ENCODE measurements around the gene TRAF4. TPM values are rescaled to one million over a fixed set of nuclear protein-coding genes. Genes with fewer than 3 reads are reported as not detected.

Gene TRAF4
- total RNA-seq, 1 donor from 2014 or later: 26.5 TPM

- peak overlapping the region; percentile 82 for H3K27ac ChIP-seq
- peaks cover 30% of the 10 kb centered on the region for H3K4me1 ChIP-seq
- intact Hi-C loops (cut with DNase I): no loop called here
Observed at GRCh38 chr17:28710861-28711722, 32.7 kb upstream of the TRAF4 start.

DNA sequence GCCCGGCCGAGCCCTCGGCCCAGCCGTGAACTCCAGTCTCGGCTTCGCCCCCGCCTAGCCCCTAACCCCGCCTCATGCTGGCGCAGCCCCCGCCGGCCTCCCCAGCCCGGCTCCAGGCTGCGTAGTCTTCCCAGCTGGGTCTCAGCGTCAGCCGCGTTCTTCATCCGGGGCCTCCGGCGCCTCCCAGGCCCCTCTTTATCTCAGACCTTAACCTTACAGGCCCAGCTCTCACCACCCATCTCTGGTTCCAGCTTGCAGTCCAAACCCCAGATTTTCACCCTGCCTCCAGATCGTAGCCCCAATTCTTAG is 32.1 kb upstream of the TRAF4 start, which contains the start of gene PROCA1:
Gene PROCA1 (minus strand): TSS at position 166 of the 309 bp plus-strand sequence. CDS start 228 bp downstream, outside the sequence.
- DNase-seq (ENCODE audit: extremely low spot score in 2 of 2): no peak
- H3K4me3 ChIP-seq: peak within 1 kb of the TSS; percentile 52 to 55
- TF ChIP-seq POLR2A (IDR thresholded peaks at IDR 0.05) (no peak), POLR2AphosphoS5 (IDR thresholded peaks at IDR 0.05; ENCODE audit: insufficient read depth in 1 of 2, low read depth in 1 of 2) (no peak)
- TF ChIP-seq, protein P1, sequence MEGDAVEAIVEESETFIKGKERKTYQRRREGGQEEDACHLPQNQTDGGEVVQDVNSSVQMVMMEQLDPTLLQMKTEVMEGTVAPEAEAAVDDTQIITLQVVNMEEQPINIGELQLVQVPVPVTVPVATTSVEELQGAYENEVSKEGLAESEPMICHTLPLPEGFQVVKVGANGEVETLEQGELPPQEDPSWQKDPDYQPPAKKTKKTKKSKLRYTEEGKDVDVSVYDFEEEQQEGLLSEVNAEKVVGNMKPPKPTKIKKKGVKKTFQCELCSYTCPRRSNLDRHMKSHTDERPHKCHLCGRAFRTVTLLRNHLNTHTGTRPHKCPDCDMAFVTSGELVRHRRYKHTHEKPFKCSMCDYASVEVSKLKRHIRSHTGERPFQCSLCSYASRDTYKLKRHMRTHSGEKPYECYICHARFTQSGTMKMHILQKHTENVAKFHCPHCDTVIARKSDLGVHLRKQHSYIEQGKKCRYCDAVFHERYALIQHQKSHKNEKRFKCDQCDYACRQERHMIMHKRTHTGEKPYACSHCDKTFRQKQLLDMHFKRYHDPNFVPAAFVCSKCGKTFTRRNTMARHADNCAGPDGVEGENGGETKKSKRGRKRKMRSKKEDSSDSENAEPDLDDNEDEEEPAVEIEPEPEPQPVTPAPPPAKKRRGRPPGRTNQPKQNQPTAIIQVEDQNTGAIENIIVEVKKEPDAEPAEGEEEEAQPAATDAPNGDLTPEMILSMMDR (IDR thresholded peaks at IDR 0.05): no peak
- H3K36me3 ChIP-seq: peaks cover 0 to 11% of the 10 kb centered on the region in 2 donors
- no peaks in the 10 kb centered on the region for H3K9me3 ChIP-seq
- peaks cover 36% of the 10 kb centered on the region for H3K4me1 ChIP-seq
- no peaks in the 10 kb centered on the region for H3K27me3 ChIP-seq
- intact Hi-C loops (cut with DNase I): no loop called here
- peak within 1 kb of the TSS; percentile 82 for H3K27ac ChIP-seq

More at GRCh38 chr17:28710861-28711722, 32.7 kb upstream of the TRAF4 start:
- Histone ChIP-seq H3K27me3 (no peaks in the 10 kb centered on the region), H3K36me3 (peaks cover 0 to 11% of the 10 kb centered on the region in 2 donors), H3K4me3 (peak overlapping the region; percentile 52 to 55), H3K9me3 (no peaks in the 10 kb centered on the region)
- no peak for DNase-seq (ENCODE audit: extremely low spot score in 2 of 2)
- TF ChIP-seq POLR2AphosphoS5 (IDR thresholded peaks at IDR 0.05; ENCODE audit: insufficient read depth in 1 of 2, low read depth in 1 of 2): peak in 1 of 2 donors; percentile 95
- TF ChIP-seq, protein P1 (IDR thresholded peaks at IDR 0.05): no peak
- TF ChIP-seq POLR2A (IDR thresholded peaks at IDR 0.05): peak in 1 of 2 donors; percentile 73

DNA sequence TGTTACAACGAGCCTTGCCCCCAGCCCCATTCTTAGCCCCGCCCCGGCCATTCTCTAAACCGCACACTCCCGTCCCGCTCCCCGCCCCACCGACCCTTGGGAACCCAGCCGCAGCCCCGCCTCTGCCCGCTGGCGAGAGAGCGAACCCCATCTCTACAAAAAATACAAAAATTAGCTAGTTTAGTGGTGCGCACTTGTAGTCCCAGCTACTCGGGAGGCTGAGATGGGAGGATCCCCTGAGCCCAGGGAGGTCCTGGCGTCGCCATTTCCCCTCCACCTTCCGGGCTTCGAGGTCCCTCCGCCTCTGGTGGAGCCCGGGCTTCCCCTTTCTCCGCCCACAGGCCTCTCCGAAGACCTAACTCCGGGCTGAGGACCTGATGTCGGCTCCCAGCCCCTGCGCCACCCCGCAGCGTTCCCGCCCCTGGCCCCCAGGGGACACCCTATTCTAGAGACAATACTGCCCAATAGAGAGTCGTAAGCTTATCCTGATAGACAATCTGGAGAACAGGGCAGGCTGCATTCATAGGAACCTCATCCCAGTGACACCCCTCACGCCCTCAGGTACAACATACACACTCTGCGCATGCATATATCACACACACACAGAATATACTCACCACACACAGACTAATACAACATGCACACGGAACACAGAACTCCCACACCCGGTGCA is 31.6 kb upstream of the TRAF4 start:
- Histone ChIP-seq H3K36me3 (peaks cover 0 to 11% of the 10 kb centered on the region in 2 donors), H3K4me3 (peak overlapping the region; percentile 52 to 55), H3K27ac (peak overlapping the region; percentile 82), H3K9me3 (no peaks in the 10 kb centered on the region), H3K4me1 (peaks cover 41% of the 10 kb centered on the region), H3K27me3 (no peaks in the 10 kb centered on the region)
- intact Hi-C loops (cut with DNase I): no loop called here
- no peak for DNase-seq (ENCODE audit: extremely low spot score in 2 of 2)
- TF ChIP-seq, protein P1 (IDR thresholded peaks at IDR 0.05): peak in 1 of 3 experiments; percentile 3
- TF ChIP-seq POLR2AphosphoS5 (IDR thresholded peaks at IDR 0.05; ENCODE audit: insufficient read depth in 1 of 2, low read depth in 1 of 2) (no peak), POLR2A (IDR thresholded peaks at IDR 0.05) (no peak)

DNA sequence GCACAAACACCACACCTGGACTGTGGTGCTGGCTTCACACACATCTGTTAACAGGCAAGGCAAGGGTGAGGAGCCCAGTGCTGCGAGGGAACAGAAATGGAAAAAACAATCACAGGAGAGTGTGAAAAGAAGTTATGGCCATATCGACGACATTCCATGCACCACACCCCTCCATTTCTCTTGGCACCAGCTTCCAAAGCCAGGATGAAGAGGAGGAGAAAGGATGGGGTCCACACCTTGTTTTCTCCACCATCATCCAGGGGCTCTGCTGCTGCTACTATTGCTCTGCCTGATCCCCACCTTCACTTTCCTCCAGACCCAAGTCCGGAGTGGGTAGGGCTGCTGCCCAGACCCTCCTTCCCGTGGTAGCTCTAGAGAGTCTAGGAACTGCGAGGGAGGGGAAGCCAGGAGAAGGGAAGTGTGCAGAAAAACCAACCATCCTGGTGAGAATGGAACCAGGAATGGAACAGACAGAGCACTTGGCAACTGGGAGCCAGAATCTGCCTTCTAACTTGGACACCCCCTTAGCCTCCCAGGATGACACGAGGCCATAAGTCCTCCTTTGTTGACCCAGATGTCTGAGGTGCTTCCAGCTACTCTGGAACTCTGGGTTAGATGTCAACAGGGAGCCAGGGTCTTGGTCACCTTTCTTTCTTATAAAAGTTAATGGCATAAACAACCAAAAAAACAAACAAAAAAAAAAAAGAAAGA is 31.0 kb upstream of the TRAF4 start:
- H3K36me3 ChIP-seq: peaks cover 0 to 11% of the 10 kb centered on the region in 2 donors
- no peaks in the 10 kb centered on the region for H3K27me3 ChIP-seq
- intact Hi-C loops (cut with DNase I): no loop called here
- no peaks in the 10 kb centered on the region for H3K9me3 ChIP-seq
- no peak for DNase-seq (ENCODE audit: extremely low spot score in 2 of 2)
- no peak overlapping the region for H3K27ac ChIP-seq
- peaks cover 46% of the 10 kb centered on the region for H3K4me1 ChIP-seq
- TF ChIP-seq, protein P1 (IDR thresholded peaks at IDR 0.05): no peak
- TF ChIP-seq POLR2A (IDR thresholded peaks at IDR 0.05) (no peak), POLR2AphosphoS5 (IDR thresholded peaks at IDR 0.05; ENCODE audit: insufficient read depth in 1 of 2, low read depth in 1 of 2) (no peak)
- H3K4me3 ChIP-seq: no peak overlapping the region
